K562 treated with DMSO at 1 percent for 24 hours (cell line): Measurements from ENCODE around the gene WASHC2A. TPM values are rescaled to one million over a fixed set of nuclear protein-coding genes. Genes with fewer than 3 reads are reported as not detected.

Experiments
- total RNA-seq: library from RNA; unstranded; fragments of 300-600 nt; gene quantifications from 2 replicates; pipeline ENCODE4 v1.2.3, GENCODE V29; 2022; ENCODE audit warnings: low read depth; ENCODE audit not compliant: insufficient read depth

Gene WASHC2A
- 17.3 and 20.6 TPM in 2 replicates for total RNA-seq

GRCh38 chr10:50067546-50068351, at the start of gene WASHC2A:
WASHC2A (plus strand) TSS chr10:50067954; CDS start chr10:50068006, 52 bp downstream.

Other genes starting within 250 kb of the WASHC2A start
- gene PARG, start 125.9 kb upstream of the WASHC2A start, total RNA-seq: 24.0 and 25.5 TPM in 2 replicates
- gene TIMM23B, start 125.9 kb upstream of the WASHC2A start, total RNA-seq: 12.3 and 12.4 TPM in 2 replicates
- gene AGAP6, start 79.5 kb upstream of the WASHC2A start, total RNA-seq: 10.1 and 10.9 TPM in 2 replicates
- gene ASAH2, start 183.6 kb downstream of the WASHC2A start, total RNA-seq: 5.7 and 13.4 TPM in 2 replicates